ENCODE data around the gene EGFR.

The EGFR gene

GRCh38 chr7:55071411-55072175 is 52.8 kb downstream of the EGFR start:
- H3K36me3 Mint-ChIP-seq (ENCODE audit: low read depth) = no peaks in the 10 kb centered on the region
- H3K27ac Mint-ChIP-seq = no peak overlapping the region
- H3K27me3 Mint-ChIP-seq = peaks cover 18% of the 10 kb centered on the region
- peaks cover 15% of the 10 kb centered on the region for H3K4me1 Mint-ChIP-seq (ENCODE audit: low read depth)
- H3K9me3 Mint-ChIP-seq = no peaks in the 10 kb centered on the region
- no peak overlapping the region for H3K4me3 Mint-ChIP-seq

- Mint-ChIP-seq H3K9me3 (no peaks in the 10 kb centered on the region), H3K27ac (no peak overlapping the region), H3K4me1 (ENCODE audit: low read depth) (peaks cover 15% of the 10 kb centered on the region), H3K36me3 (ENCODE audit: low read depth) (no peaks in the 10 kb centered on the region), H3K4me3 (no peak overlapping the region), H3K27me3 (peaks cover 18% of the 10 kb centered on the region)
Observed at GRCh38 chr7:55072251-55072650, 53.4 kb downstream of the EGFR start.

- no peak overlapping the region for H3K4me3 Mint-ChIP-seq
- peaks cover 18% of the 10 kb centered on the region for H3K27me3 Mint-ChIP-seq
- no peaks in the 10 kb centered on the region for H3K36me3 Mint-ChIP-seq (ENCODE audit: low read depth)
- peaks cover 15% of the 10 kb centered on the region for H3K4me1 Mint-ChIP-seq (ENCODE audit: low read depth)
- no peak overlapping the region for H3K27ac Mint-ChIP-seq
- no peaks in the 10 kb centered on the region for H3K9me3 Mint-ChIP-seq
Observed at GRCh38 chr7:55073051-55073511, 54.3 kb downstream of the EGFR start.

GRCh38 chr7:55073976-55074528 is 55.2 kb downstream of the EGFR start:
- no peaks in the 10 kb centered on the region for H3K9me3 Mint-ChIP-seq
- no peak overlapping the region for H3K4me3 Mint-ChIP-seq
- H3K4me1 Mint-ChIP-seq (ENCODE audit: low read depth) = peaks cover 15% of the 10 kb centered on the region
- no peaks in the 10 kb centered on the region for H3K36me3 Mint-ChIP-seq (ENCODE audit: low read depth)
- peak overlapping the region; percentile 28 for H3K27ac Mint-ChIP-seq
- peaks cover 18% of the 10 kb centered on the region for H3K27me3 Mint-ChIP-seq

- H3K4me3 Mint-ChIP-seq = no peak overlapping the region
Observed at GRCh38 chr7:55075464-55076021, 56.7 kb downstream of the EGFR start.

GRCh38 chr7:55077561-55078410 is 59.0 kb downstream of the EGFR start:
- H3K4me3 Mint-ChIP-seq = no peak overlapping the region
- H3K27ac Mint-ChIP-seq = no peak overlapping the region
- H3K4me1 Mint-ChIP-seq (ENCODE audit: low read depth) = peaks cover 15% of the 10 kb centered on the region
- no peaks in the 10 kb centered on the region for H3K36me3 Mint-ChIP-seq (ENCODE audit: low read depth)
- no peaks in the 10 kb centered on the region for H3K9me3 Mint-ChIP-seq
- peaks cover 1% of the 10 kb centered on the region for H3K27me3 Mint-ChIP-seq

More at GRCh38 chr7:55075464-55076021, 56.7 kb downstream of the EGFR start:
- H3K4me1 Mint-ChIP-seq (ENCODE audit: low read depth) = peaks cover 15% of the 10 kb centered on the region
- H3K9me3 Mint-ChIP-seq = no peaks in the 10 kb centered on the region
- no peaks in the 10 kb centered on the region for H3K36me3 Mint-ChIP-seq (ENCODE audit: low read depth)
- H3K27me3 Mint-ChIP-seq = peaks cover 9% of the 10 kb centered on the region
- H3K27ac Mint-ChIP-seq = no peak overlapping the region

GRCh38 chr7:55078465-55079372 is 59.9 kb downstream of the EGFR start:
- Mint-ChIP-seq H3K4me3 (no peak overlapping the region), H3K9me3 (no peaks in the 10 kb centered on the region), H3K36me3 (ENCODE audit: low read depth) (no peaks in the 10 kb centered on the region), H3K4me1 (ENCODE audit: low read depth) (peaks cover 6% of the 10 kb centered on the region), H3K27me3 (peaks cover 8% of the 10 kb centered on the region), H3K27ac (no peak overlapping the region)

- H3K4me3 Mint-ChIP-seq = no peak overlapping the region
- no peaks in the 10 kb centered on the region for H3K36me3 Mint-ChIP-seq (ENCODE audit: low read depth)
- no peak overlapping the region for H3K27ac Mint-ChIP-seq
- peaks cover 20% of the 10 kb centered on the region for H3K27me3 Mint-ChIP-seq
- no peaks in the 10 kb centered on the region for H3K9me3 Mint-ChIP-seq
- H3K4me1 Mint-ChIP-seq (ENCODE audit: low read depth) = no peaks in the 10 kb centered on the region
Observed at GRCh38 chr7:55080000-55080623, 61.3 kb downstream of the EGFR start.

GRCh38 chr7:55081068-55081467 is 62.3 kb downstream of the EGFR start:
- no peak overlapping the region for H3K4me3 Mint-ChIP-seq
- peaks cover 29% of the 10 kb centered on the region for H3K27me3 Mint-ChIP-seq
- H3K4me1 Mint-ChIP-seq (ENCODE audit: low read depth) = peaks cover 2% of the 10 kb centered on the region
- no peaks in the 10 kb centered on the region for H3K36me3 Mint-ChIP-seq (ENCODE audit: low read depth)
- no peak overlapping the region for H3K27ac Mint-ChIP-seq
- no peaks in the 10 kb centered on the region for H3K9me3 Mint-ChIP-seq

GRCh38 chr7:55081472-55082227 is 62.8 kb downstream of the EGFR start:
- Mint-ChIP-seq H3K4me1 (ENCODE audit: low read depth) (peaks cover 8% of the 10 kb centered on the region), H3K27me3 (peaks cover 31% of the 10 kb centered on the region), H3K4me3 (no peak overlapping the region), H3K27ac (no peak overlapping the region), H3K9me3 (no peaks in the 10 kb centered on the region), H3K36me3 (ENCODE audit: low read depth) (no peaks in the 10 kb centered on the region)

GRCh38 chr7:55082228-55082603 is 63.4 kb downstream of the EGFR start:
- Mint-ChIP-seq H3K27ac (no peak overlapping the region), H3K9me3 (no peaks in the 10 kb centered on the region), H3K36me3 (ENCODE audit: low read depth) (no peaks in the 10 kb centered on the region), H3K27me3 (peaks cover 33% of the 10 kb centered on the region), H3K4me1 (ENCODE audit: low read depth) (peaks cover 14% of the 10 kb centered on the region), H3K4me3 (no peak overlapping the region)

- Mint-ChIP-seq H3K27ac (no peak overlapping the region), H3K36me3 (ENCODE audit: low read depth) (no peaks in the 10 kb centered on the region), H3K27me3 (peaks cover 33% of the 10 kb centered on the region), H3K4me1 (ENCODE audit: low read depth) (peaks cover 20% of the 10 kb centered on the region), H3K4me3 (no peak overlapping the region), H3K9me3 (no peaks in the 10 kb centered on the region)
Observed at GRCh38 chr7:55083206-55083605, 64.4 kb downstream of the EGFR start.

GRCh38 chr7:55084307-55084706 is 65.5 kb downstream of the EGFR start:
- Mint-ChIP-seq H3K9me3 (no peaks in the 10 kb centered on the region), H3K27ac (no peak overlapping the region), H3K4me1 (ENCODE audit: low read depth) (peaks cover 20% of the 10 kb centered on the region), H3K27me3 (peaks cover 33% of the 10 kb centered on the region), H3K4me3 (no peak overlapping the region), H3K36me3 (ENCODE audit: low read depth) (no peaks in the 10 kb centered on the region)

Data from stimulated activated naive CD8-positive, alpha-beta T cell treated with anti-CD3 and anti-CD28 coated beads, Interleukin-15, Interleukin-2, amounts not matched to agents 100 ng/mL and 50 ng/mL, for 24 hours (primary cell).